Renal pelvis (tissue), 4 donors: ENCODE measurements around the gene NSD1. TPM values are rescaled to one million over a fixed set of nuclear protein-coding genes. Genes with fewer than 3 reads are reported as not detected.
A peak's percentile ranks its signal among the peaks of the same experiment; 100 is the strongest.
"Not testable (repeated sequence)": the region's sequence is repeated elsewhere in the genome, so short reads cannot be mapped to it uniquely, and the experiment has no call there.

ENCODE experiments used
- DNase-seq: peaks from one replicate; pipeline ENCODE4 v3.0.0-alpha.2; 2013
- polyA plus RNA-seq, 3 donors: library from polyadenylated mRNA; unstranded; fragments of 120-200 nt; gene quantifications; one replicate each; pipeline ENCODE4 v1.2.1, GENCODE V29; 2013; ENCODE audit not compliant: insufficient read length in 3 of 3

The NSD1 gene
- polyA plus RNA-seq, 3 donors: 62.9 to 70.0 (median 68.5) TPM

GRCh38 chr5:177154003-177154643 is 20.6 kb downstream of the NSD1 start:
- DNase-seq: no peak

DNA sequence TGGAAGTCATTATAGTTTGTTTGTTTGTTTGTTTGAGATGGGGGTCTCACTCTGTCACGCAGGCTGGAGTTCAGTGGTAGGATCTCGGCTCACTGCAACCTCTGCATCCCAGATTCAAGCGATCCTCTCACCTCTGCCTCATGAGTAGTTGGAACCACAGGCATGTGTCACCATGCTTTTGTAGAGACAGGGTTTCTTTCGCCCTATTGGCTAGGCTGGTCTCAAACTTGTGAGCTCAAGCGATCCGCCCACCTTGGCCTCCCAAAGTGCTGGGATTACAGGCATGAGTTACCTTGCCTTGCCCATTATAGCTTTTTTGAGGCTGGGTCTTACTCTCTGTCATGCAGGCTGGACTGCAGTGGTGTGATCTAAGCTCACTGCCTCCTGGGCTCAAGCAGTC is 28.8 kb downstream of the NSD1 start:
- no peak for DNase-seq

GRCh38 chr5:177163500-177163899 is 29.9 kb downstream of the NSD1 start:
- no peak for DNase-seq

DNA sequence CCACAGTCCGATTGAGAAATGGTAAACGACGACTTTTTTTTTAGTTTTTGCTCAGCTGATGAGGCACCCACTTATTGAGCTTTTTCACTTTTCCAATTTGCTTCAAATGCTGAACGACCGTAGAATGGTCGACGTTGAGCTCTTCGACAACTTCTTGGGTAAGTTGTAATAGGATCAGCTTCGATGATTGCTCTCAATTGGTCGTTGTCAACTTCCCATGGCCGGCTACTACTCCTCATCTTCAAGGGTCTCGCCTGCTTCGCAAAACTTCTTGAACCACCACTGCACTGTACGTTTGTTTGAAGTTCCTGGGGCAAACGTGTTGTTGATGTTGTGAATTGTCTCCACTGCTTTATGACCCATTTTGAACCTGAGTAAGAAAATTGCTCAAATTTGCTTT is 35.7 kb downstream of the NSD1 start:
- no peak for DNase-seq

- DNase-seq: no peak
Observed at GRCh38 chr5:177171961-177172360, 38.4 kb downstream of the NSD1 start.

DNA sequence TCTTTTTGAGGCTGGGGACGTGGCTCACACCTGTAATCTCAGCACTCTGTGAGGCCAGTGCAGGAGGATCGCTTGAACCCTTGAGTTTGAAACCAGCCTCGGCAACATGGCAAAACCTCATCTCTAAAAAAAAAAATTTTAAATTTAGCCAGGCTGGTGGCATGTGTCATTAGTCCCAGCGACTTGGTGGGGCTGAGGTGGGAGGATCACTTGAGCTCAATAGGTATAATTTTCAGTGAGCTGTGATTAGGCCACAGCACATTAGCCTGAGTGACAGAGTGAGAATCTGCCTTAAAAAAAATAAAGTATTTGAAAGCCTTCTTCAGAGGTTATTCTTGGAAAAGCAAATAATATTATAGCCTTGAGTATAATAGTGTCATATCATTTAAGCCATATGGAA is 41.8 kb downstream of the NSD1 start:
- no peak for DNase-seq

GRCh38 chr5:177176175-177176711 is 42.7 kb downstream of the NSD1 start:
- DNase-seq: no peak

- not testable (repeated sequence) for DNase-seq
Observed at GRCh38 chr5:177177847-177178437, 44.4 kb downstream of the NSD1 start.

DNA sequence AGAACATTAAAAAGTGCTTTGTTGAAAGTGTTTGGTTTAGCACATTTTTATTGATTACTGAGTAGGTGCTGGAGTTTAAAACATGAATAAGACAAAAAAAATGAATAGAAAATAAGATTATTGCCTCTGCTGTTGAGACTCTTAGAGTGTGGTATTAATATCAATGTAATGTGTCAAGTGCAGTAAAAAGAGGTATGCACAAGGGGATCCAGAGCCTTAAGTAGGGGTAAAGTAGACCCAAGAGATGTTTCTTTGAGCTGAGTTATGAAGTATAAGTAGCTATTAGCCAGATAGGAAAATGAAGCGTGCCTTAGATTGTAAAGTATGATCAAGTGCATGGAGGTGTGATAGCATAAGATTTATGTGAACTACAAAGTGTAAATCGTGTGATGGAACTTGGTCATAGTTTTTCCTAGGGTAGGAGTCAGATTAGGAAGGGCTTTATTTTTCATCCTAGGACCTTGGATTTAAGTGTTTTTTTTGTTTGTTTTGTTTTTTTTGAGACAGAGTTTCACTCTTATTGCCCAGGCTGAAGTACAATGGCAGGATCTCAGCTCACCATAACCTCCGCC is 45.2 kb downstream of the NSD1 start:
- DNase-seq: no peak

DNA sequence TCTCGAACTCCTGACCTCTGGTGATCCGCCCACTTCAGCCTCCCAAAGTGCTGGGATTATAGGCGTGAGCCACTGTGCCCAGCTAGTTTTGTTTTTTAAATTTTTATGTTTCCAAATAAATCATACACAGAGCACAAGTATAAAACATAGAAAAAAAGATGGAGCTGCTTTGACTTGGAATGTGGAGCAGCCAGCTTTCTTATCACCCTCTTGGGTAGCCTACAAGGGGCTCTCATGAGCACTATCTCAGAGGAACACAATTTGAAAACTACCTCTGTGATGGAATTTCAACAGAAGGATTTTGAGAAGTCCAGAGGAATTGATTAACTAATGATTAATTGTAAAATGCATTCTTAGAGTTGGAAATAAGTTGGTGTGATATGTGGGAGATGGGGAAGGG is 45.9 kb downstream of the NSD1 start:
- DNase-seq: no peak

DNA sequence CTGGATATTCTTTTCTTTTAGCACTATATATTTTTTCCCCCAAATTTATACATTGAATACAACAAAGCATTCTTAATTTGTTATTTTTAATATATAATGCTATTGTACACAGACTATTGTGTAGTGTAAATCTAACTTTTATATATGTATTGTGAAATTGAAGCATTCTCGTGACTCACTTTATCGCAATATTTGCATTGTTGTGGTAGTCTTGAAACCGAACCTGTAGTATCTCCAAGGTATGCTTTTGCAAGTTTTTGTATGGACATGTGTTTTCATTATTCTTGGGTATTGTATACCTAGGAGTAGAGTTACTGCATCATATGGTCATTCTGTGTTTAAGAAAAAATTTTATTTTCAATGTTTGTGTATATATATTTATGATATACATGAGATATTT is 49.6 kb downstream of the NSD1 start:
- DNase-seq: no peak

DNA sequence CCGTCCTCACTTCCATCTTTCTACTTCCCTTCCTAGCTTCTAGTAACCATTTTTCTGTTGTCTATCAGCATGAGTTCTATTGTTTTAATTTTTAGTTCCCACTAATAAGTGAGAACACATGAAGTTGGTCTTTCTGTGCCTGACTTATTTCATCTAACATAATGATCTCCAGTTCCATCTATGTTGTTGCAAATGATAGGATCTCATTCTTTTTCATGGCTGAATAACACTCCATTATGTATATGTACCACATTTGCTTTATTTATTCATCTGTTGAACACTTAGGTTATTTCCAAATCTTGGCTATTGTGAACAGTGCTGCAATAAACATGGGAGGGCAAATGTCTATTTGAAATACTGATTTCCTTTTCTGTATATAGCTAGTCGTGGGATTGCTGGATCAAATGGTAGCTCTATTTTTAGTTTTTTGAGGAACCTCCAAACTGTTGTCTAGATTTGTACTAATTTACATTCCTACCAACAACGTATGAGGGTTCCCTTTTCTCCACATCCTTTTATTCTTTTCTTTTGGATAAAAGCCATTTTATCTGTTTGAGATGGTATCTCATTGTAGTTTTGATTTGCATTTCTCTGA is 50.3 kb downstream of the NSD1 start:
- DNase-seq: no peak

- DNase-seq: no peak
Observed at GRCh38 chr5:177185993-177186392, 52.4 kb downstream of the NSD1 start.

- no peak for DNase-seq
Observed at GRCh38 chr5:177186645-177187044, 53.1 kb downstream of the NSD1 start.

GRCh38 chr5:177188775-177189174 is 55.2 kb downstream of the NSD1 start:
- no peak for DNase-seq

DNA sequence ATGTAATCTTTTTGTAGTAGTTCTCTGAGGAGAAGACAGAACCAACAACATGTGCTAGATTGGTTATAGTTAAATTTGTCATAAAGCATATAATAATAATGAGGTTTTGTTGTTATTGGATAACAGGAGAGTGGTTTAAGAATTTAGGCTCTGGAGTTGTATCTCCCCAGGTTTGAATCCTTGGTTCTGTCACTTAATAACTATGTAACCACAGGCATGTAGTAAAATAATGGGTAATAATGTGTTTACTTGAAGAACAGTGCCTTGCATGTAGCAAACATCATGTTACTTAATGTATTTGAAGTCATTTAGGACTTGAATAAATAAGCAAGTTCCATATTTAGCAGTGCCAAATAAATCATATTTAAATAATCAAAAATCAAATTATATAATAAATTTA is 55.8 kb downstream of the NSD1 start:
- no peak for DNase-seq

GRCh38 chr5:177189965-177190364 is 56.4 kb downstream of the NSD1 start:
- DNase-seq: no peak

- peak; percentile 47 for DNase-seq
Observed at GRCh38 chr5:177194268-177194667, 60.7 kb downstream of the NSD1 start.

GRCh38 chr5:177195307-177195952 is 61.9 kb downstream of the NSD1 start:
- DNase-seq: no peak

DNA sequence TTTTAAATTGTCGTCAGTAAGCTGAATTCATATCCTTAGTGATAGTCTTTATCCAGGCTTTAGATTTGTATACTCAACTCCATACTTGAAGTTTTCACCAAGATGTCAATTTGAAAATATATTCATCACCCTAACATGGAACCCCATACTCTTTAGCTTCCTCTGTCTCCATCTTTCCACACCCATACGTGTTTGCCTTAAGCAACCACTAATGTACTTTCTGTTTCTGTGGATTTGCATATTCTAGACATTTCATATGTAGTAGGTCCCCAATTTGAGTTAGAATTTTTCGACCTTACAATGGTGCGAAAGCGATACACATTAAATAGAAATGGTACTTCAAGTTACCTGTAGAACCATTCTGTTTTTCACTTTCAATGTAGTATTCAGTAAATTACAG is 65.2 kb downstream of the NSD1 start:
- no peak for DNase-seq

DNA sequence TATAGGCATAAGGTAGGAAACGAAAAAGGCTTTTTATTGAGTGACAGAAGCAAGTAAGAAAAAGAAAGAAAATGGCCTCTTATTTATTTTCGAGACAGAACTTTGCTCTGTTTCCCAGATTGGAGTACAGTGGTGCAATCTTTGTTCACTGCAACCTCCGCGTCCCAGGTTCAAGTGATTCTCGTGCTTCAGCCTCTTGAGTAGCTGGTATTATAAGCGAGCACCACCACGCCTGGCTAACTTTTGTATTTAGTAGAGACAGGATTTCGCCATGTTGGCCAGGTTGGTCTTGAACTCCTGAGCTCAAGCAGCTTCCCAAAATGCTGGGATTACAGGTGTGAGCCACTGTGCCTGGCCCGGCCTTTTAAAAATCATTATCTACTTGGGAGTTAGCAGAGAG is 70.7 kb downstream of the NSD1 start:
- no peak for DNase-seq

- DNase-seq: no peak
Observed at GRCh38 chr5:177209610-177210009, 76.0 kb downstream of the NSD1 start.

- DNase-seq: no peak
Observed at GRCh38 chr5:177212242-177212641, 78.7 kb downstream of the NSD1 start.
